Measurements from ENCODE around the gene KRTCAP2.

GRCh38 chr1:155140630-155140953 lies 32.5 kb downstream of the KRTCAP2 start:
- TF ChIP-seq CTCF (IDR thresholded peaks at IDR 0.05) (no peak), POLR2A (IDR thresholded peaks at IDR 0.05; ENCODE audit: low read depth) (no peak)
